NCI-H2227 treated with DMSO at 0.1 percent for 48 hours (cell line): Measurements from ENCODE around the gene PACS1.

Experiments
- DNase-seq: peaks from one replicate; lab custom pipeline; 2025; lab: John Stamatoyannopoulos, UW

Gene PACS1

DNA sequence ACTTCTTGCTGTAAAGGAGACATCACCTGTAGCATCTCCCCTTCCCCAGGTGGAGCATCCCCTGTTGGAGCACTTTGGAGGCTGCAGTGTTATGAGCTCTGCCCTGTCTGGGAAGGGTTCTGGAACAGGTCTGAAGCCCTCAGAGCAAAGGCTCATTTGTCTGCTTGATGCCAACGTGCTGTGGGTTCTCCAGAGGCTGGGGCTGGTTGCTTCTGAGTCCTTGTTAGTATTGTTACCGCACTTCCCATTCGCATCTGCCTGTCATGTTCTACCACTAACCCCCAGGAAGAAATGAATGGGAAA is 73.1 kb downstream of the PACS1 start:
- DNase-seq = no peak

DNA sequence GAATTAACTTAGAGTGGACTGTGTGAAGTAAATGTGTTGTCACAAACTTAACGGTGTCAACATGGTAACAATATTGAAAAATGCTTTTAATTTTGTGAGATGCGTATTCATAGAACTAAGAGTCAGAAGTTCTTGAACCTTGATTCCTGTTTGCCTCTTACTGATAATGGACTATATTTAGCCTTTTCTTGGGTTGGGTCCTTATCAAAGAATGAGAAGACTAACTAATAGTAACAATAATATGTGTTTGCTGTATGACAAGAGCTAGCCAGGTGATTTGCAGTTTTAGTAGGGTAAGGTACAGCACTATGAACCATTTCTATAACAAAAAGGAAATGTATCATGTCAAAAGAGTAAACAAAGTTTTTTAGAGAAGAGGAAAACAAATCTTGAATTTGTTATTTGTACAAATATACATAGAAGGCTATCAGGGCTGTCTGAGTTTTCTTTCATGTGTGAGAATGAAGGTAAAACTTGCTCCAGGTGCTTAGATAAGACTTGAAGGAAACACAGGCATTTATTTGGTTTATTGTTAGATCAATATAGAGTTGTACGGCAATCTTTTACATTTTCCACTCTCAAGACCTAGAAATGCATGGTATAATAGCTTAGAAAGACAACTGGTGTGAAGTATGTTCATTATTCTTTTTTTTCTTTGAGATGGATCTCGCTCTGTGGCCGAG is 74.1 kb downstream of the PACS1 start:
- no peak for DNase-seq

DNA sequence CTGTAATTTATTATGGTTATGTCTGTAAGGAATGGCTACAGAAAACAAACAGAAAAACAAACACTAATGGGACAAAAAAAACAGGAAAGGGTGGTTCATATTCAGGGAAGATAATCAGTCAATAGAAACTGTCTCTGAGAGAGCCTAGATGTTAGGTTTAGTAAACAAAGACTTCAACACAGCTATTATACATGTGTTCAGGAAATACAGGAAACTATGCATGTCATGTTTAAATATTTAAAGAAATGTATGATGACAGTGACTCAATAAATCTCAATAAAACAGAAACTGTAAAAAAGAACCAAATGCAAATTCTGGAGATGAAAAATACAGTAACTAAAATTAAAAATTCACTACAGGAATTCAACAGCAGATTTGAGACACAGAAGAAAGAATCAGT is 76.0 kb downstream of the PACS1 start:
- no peak for DNase-seq

- no peak for DNase-seq
Observed at GRCh38 chr11:66146940-66147339, 76.9 kb downstream of the PACS1 start.

GRCh38 chr11:66150140-66150539 is 80.1 kb downstream of the PACS1 start:
- DNase-seq = no peak

GRCh38 chr11:66150725-66151124 is 80.7 kb downstream of the PACS1 start:
- no peak for DNase-seq

DNA sequence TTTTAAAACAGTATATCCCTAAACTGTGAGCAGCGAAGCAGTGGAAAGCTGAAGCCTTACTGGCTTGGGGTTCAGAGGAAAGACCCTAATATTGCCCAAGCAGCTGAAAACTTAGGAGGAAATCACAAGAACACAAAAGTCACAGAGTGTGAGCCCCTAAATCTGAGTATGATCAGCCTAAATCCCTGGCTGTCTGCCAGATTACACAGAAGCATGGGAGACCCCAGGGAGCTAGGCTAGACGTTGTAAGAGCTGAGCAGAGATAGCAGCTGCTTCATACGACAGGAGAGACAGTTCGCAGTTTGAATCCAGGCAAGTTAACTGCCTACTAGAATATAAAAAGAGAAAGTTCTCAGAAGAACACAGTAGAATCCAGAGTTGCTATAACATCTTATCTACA is 81.2 kb downstream of the PACS1 start:
- DNase-seq = no peak

DNA sequence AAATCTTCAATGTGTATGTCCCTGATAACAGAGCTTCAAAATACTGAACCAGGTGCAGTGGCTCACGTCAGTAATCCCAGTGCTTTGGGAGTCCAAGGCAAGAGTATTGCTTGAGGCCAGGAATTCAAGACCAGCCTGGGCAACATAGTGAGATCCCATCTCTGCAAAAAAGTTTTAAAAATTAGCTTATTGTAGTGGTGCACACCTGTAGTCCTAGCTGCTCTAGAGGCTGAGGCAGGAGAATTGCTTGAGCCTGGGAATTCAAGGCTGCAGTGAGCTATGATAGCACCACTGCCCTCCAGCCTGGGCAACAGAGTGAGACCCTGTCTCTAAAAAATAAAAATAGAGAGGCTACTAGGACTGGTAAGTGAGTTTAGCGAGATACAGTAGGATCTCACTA is 84.0 kb downstream of the PACS1 start:
- no peak for DNase-seq

DNA sequence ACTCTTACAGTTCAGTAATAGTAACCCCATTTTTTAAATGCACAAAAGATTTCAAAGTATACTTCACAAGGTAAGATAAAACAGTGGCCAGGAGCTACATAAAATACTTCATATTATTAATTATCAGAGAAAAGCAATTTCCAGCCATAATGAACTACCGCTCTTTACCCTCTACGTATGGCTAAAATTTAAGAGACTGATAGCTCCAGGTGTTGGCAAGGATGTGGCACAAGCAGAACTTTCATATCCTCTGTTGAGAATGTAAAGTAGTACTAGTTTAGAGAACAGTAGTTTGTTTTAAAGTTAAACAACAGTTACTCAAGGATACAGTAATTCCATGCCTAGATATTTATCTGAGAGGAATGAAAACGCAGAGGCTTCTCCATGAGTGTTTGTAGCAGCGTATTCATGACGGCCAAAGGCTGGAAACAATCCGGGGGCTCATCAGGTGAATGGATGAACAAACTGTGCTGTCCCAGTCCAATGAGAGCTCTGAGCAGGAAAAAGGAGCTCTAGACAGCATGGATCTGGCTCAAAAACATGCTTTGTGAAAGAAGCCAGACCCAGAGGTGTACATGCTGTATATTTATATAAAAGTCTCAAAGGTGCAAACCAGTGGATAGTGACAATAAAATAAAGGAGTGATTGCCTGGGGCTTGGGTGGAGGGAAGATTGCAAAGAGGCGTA is 85.5 kb downstream of the PACS1 start:
- no peak for DNase-seq

- DNase-seq = no peak
Observed at GRCh38 chr11:66157182-66157864, 87.3 kb downstream of the PACS1 start.

DNA sequence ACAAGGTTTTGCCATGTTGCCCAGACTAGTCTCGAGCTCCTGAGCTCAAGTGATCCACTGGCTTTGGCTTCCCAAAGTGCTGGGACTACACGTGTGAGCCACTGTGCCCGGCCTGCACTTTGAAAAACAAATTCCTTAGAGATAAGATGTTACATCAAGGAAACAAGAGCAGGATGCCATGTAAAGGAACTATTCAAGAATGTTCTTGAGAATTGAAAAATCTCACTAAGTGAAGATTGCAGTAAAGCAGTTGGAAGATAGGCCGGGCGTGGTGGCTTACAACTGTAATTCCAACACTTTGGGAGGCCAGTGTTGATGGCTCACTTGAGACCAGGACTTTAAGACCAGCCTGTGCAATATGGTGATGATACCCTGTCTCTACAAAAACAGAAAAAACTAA is 88.1 kb downstream of the PACS1 start:
- no peak for DNase-seq

DNA sequence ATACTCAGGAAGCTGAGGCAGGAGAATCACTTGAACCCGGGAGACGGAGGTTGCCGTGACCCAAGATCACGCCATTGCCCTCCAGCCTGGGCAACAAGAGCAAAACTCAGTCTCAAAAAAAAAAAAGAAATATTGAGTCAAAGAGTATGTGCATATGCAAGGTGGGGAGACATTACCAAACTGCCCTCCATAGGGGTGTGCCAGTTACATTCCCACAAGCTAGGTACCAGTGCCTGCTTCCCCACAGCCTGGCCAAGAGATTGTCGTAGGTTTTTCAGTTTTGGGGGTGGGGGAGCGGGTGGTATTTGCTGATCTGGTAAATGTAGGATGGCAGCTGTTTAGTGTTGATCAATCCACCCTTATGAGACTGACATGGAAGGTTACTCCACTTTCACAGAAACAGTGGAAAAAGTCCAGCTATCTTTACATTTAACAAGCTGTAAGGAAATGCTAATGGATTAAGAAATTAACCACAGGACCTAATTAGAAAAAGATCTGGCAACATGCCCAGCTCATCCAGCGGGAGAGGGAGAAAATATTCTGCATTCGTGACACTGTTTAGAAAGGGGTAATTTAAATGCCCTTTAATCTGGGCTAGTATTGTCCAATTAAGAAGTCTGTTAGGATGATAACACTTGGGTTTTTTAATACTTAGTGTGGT is 89.4 kb downstream of the PACS1 start:
- DNase-seq = no peak

DNA sequence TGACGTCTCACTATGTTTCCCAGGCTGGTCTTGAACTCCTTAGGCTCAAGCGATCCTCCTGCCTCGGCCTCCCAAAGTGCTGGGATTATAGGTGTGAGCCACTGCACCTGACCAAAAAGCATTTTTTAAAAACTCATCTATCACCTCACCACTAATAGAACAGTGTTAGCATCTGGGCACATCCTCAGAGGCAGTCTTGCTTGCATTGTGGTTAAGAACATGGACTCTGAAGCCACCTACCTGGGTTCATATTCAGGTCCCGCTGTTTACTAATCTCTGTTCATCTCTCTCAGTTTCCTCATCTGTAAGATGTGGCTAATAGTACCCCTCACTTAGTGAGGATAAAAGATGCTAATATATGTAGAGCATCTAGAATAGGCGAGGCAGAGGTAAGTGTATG is 90.6 kb downstream of the PACS1 start:
- no peak for DNase-seq

DNA sequence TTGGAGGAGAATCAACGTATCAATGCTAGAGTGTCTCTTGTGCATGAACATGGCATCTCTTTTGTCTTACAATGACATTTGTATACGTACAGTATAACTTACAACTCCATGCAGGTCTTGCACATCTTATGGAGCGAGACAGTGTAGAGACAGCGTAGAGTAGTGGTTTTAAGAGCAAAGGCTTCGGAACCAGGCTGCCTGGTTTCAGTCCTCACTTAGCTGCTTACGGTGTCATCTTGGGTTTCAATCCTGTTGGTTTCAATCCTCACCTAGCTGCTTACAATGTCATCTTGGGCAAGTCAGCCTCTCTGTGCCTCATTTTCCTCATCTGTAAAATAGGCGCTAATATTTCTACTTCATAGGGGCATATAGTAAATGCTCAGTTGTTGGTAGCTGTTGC is 98.2 kb downstream of the PACS1 start:
- DNase-seq = no peak

- DNase-seq = no peak
Observed at GRCh38 chr11:66172146-66172545, 102.1 kb downstream of the PACS1 start.

DNA sequence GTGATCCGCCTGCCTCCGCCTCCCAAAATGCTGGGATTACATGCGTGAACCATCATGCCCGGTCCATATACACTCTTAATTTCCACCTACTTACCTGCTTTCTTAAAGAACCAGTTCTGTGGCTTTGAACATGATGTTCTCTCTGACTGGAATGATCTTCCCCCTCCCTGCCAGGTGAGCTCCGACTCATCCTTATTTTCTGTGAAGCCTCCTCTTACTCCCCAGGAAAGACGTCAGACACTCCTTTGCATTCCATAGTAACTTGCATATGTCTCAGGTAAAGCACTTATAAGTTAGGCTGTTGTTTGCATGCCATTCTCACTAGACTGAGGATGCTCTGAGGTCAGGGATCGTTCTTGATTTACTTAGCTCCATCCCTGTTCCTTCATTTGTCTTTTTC is 106.6 kb downstream of the PACS1 start:
- DNase-seq = no peak

DNA sequence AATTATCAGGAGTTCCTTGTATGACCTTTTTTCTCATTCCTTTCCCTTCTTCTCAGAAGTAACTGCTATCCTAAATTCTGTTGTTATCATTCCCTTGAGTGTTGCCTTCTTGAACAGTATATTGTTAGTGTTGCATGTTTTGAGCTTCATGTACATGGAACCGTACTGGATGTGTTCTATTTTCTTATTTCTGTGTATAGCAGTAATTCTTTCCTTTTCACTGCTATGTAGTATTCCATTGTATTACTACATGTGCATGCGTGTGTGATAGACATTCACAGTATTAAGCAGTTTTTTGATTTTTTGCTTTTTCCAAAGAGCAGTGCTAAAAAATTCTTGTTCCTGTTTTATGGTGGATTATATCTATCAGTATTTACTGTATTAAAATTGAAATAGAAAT is 108.1 kb downstream of the PACS1 start:
- no peak for DNase-seq

DNA sequence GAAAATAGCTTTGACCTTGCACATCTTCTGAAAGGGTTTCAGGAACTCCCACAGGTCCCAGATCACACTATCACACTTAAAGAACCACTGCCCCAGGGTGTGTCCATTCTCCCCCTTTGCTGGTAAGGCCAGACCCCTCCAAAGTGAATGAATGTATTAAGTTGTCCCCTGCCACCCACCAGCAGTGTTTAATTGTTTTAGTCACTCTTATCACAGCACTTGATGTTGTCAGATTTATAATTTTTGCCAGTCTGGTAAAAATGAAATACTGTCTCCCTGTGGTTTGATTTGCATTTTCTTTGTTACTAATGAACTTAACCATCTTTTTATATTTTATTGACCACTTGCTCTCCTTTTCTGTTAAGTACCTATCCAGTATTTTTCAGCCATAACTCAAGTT is 108.8 kb downstream of the PACS1 start:
- no peak for DNase-seq

GRCh38 chr11:66181632-66182315 is 111.7 kb downstream of the PACS1 start:
- DNase-seq = no peak

- DNase-seq = no peak
Observed at GRCh38 chr11:66183494-66184048, 113.5 kb downstream of the PACS1 start.

- DNase-seq = no peak
Observed at GRCh38 chr11:66184728-66185127, 114.7 kb downstream of the PACS1 start.

GRCh38 chr11:66186470-66186869 is 116.4 kb downstream of the PACS1 start:
- no peak for DNase-seq
